ENCODE results near the gene TRIM41. TPM values are rescaled to one million over a fixed set of nuclear protein-coding genes. Genes with fewer than 3 reads are reported as not detected.

Gene TRIM41
- total and polyA plus RNA-seq, 2 of the 13 experiments (the other 11 are each of a cell fraction or from before 2014, with no cell fraction given): 10.2 to 16.7 TPM

DNA sequence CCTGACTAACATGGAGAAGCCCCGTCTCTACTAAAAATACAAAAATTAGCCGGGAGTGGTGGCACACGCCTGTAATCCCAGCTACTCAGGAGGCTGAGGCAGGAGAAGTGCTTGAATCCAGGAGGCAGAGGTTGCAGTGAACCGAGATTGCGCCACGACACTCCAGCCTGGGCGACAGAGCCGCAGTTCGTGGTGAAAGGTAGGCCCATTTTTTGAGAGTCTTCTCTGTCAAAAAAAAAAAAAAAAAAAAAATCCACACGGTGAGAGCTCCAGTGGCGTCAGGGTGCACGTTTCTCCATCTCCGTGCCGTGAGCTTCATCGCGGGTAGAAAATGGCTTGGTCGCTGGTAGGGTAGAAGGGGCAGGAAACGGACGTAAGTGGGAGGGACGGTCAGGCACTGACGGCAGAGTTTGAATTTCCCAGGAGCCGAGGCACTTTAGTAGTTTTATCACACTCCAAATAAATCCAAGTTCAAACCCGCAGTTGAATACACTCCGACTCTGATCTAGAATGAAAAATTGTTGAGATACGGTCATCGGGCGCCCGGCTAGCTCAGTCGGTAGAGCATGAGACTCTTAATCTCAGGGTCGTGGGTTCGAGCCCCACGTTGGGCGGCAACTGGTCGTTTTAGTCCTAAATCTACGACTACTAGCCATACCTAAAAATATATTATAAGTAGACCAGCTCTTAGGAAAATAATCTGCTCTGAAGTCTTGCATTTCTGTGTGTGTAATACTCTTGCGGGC, 15.7 kb upstream of the TRIM41 start (continued):
- TF ChIP-seq, protein P1, sequence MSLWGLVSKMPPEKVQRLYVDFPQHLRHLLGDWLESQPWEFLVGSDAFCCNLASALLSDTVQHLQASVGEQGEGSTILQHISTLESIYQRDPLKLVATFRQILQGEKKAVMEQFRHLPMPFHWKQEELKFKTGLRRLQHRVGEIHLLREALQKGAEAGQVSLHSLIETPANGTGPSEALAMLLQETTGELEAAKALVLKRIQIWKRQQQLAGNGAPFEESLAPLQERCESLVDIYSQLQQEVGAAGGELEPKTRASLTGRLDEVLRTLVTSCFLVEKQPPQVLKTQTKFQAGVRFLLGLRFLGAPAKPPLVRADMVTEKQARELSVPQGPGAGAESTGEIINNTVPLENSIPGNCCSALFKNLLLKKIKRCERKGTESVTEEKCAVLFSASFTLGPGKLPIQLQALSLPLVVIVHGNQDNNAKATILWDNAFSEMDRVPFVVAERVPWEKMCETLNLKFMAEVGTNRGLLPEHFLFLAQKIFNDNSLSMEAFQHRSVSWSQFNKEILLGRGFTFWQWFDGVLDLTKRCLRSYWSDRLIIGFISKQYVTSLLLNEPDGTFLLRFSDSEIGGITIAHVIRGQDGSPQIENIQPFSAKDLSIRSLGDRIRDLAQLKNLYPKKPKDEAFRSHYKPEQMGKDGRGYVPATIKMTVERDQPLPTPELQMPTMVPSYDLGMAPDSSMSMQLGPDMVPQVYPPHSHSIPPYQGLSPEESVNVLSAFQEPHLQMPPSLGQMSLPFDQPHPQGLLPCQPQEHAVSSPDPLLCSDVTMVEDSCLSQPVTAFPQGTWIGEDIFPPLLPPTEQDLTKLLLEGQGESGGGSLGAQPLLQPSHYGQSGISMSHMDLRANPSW (CRISPR knock-in tag; IDR thresholded peaks at IDR 0.05; ENCODE audit: borderline replicate concordance): no peak
- TF ChIP-seq FIP1L1 (IDR thresholded peaks at IDR 0.05; ENCODE audit: borderline replicate concordance, insufficient read depth, low read depth, low read length): no peak
- TF ChIP-seq GATAD2A (CRISPR knock-in tag; IDR thresholded peaks at IDR 0.05): peak; percentile 68
- TF ChIP-seq ZNF34 (CRISPR knock-in tag; IDR thresholded peaks at IDR 0.05; ENCODE audit: borderline replicate concordance): no peak
- TF ChIP-seq CHCHD3 (CRISPR knock-in tag; IDR thresholded peaks at IDR 0.05): 0 out of 2 replicates have a peak, but pooled peaks have one; percentile 45
- no peak for TF ChIP-seq ZNF737 (CRISPR knock-in tag; IDR thresholded peaks at IDR 0.05; ENCODE audit: borderline replicate concordance)
- TF ChIP-seq, protein P2, sequence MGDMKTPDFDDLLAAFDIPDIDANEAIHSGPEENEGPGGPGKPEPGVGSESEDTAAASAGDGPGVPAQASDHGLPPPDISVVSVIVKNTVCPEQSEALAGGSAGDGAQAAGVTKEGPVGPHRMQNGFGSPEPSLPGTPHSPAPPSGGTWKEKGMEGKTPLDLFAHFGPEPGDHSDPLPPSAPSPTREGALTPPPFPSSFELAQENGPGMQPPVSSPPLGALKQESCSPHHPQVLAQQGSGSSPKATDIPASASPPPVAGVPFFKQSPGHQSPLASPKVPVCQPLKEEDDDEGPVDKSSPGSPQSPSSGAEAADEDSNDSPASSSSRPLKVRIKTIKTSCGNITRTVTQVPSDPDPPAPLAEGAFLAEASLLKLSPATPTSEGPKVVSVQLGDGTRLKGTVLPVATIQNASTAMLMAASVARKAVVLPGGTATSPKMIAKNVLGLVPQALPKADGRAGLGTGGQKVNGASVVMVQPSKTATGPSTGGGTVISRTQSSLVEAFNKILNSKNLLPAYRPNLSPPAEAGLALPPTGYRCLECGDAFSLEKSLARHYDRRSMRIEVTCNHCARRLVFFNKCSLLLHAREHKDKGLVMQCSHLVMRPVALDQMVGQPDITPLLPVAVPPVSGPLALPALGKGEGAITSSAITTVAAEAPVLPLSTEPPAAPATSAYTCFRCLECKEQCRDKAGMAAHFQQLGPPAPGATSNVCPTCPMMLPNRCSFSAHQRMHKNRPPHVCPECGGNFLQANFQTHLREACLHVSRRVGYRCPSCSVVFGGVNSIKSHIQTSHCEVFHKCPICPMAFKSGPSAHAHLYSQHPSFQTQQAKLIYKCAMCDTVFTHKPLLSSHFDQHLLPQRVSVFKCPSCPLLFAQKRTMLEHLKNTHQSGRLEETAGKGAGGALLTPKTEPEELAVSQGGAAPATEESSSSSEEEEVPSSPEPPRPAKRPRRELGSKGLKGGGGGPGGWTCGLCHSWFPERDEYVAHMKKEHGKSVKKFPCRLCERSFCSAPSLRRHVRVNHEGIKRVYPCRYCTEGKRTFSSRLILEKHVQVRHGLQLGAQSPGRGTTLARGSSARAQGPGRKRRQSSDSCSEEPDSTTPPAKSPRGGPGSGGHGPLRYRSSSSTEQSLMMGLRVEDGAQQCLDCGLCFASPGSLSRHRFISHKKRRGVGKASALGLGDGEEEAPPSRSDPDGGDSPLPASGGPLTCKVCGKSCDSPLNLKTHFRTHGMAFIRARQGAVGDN (CRISPR knock-in tag; IDR thresholded peaks at IDR 0.05): peak; percentile 47
- no peak; the same call in 1 of the 2 replicates for TF ChIP-seq PHF8 (CRISPR knock-in tag; IDR thresholded peaks at IDR 0.05)
- peak; percentile 50; the same call in 1 of the 2 replicates for TF ChIP-seq KDM2A (CRISPR knock-in tag; IDR thresholded peaks at IDR 0.05; ENCODE audit: borderline replicate concordance, low read depth)
- TF ChIP-seq NFATC3 (CRISPR knock-in tag; IDR thresholded peaks at IDR 0.05): no peak
- TF ChIP-seq SMAD9 (CRISPR knock-in tag; IDR thresholded peaks at IDR 0.05): no peak
- TF ChIP-seq, protein P3, sequence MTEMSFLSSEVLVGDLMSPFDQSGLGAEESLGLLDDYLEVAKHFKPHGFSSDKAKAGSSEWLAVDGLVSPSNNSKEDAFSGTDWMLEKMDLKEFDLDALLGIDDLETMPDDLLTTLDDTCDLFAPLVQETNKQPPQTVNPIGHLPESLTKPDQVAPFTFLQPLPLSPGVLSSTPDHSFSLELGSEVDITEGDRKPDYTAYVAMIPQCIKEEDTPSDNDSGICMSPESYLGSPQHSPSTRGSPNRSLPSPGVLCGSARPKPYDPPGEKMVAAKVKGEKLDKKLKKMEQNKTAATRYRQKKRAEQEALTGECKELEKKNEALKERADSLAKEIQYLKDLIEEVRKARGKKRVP (CRISPR knock-in tag; IDR thresholded peaks at IDR 0.05): peak in 1 of 2 experiments; percentile 22; a peak in 1 of 4 replicates
- no peak for TF ChIP-seq NONO (IDR thresholded peaks at IDR 0.05)
- TF ChIP-seq NONO (CRISPR knock-in tag; conservative IDR thresholded peaks at IDR 0.05): peak; percentile 39; the same call in 1 of the 2 replicates
- TF ChIP-seq ZNF766 (CRISPR knock-in tag; IDR thresholded peaks at IDR 0.05; ENCODE audit: borderline replicate concordance): no peak
- no peak for TF ChIP-seq RNF2 (conservative IDR thresholded peaks at IDR 0.05; ENCODE audit: low read depth)
- no peak for TF ChIP-seq SP1 (IDR thresholded peaks at IDR 0.05)
- TF ChIP-seq SP1 (CRISPR knock-in tag; IDR thresholded peaks at IDR 0.05): peak; percentile 41; the same call in 1 of the 2 replicates
